Endometrial microvascular endothelial cells (primary cell): ENCODE results near the gene NUBP2. TPM values are rescaled to one million over a fixed set of nuclear protein-coding genes. Genes with fewer than 3 reads are reported as not detected.

Experiments used
- total RNA-seq: library from RNA; depleted of rRNA; stranded (reverse); fragments of >200 nt; gene quantifications from one replicate; pipeline ENCODE4 v1.2.3, GENCODE V29; 2015; ENCODE audit errors: inconsistent ontology term

The NUBP2 gene
- total RNA-seq, 1 donor from 2014 or later, result 96.6 TPM

Other genes starting within 250 kb of the NUBP2 start
- 17.6 TPM for gene TMEM204, start 249.3 kb upstream of the NUBP2 start, total RNA-seq
- 9.6 TPM for gene IFT140, start 170.9 kb upstream of the NUBP2 start, total RNA-seq
- 6.1 TPM for gene CRAMP1, start 170.6 kb upstream of the NUBP2 start, total RNA-seq
- 85.9 TPM for gene JPT2, start 104.7 kb upstream of the NUBP2 start, total RNA-seq
- gene MAPK8IP3, start 76.8 kb upstream of the NUBP2 start, total RNA-seq, result 35.8 TPM
- gene NME3, start 11.4 kb upstream of the NUBP2 start, total RNA-seq, result 65.6 TPM
- gene EME2, start 10.2 kb upstream of the NUBP2 start, total RNA-seq, result 3.5 TPM
- gene MRPS34, start 9.8 kb upstream of the NUBP2 start, total RNA-seq, result 148 TPM
- 35.5 TPM for gene SPSB3, start 389 bp upstream of the NUBP2 start, total RNA-seq
- not detected for gene IGFALS, start 10.7 kb downstream of the NUBP2 start, total RNA-seq
- 73.6 TPM for gene HAGH, start 43.9 kb downstream of the NUBP2 start, total RNA-seq
- 71.5 TPM for gene FAHD1, start 44.2 kb downstream of the NUBP2 start, total RNA-seq
- gene MEIOB, start 89.2 kb downstream of the NUBP2 start, total RNA-seq, result not detected
- not detected for gene HS3ST6, start 135.5 kb downstream of the NUBP2 start, total RNA-seq
- gene MSRB1, start 160.2 kb downstream of the NUBP2 start, total RNA-seq, result 11.2 TPM
- not detected for gene RPL3L, start 171.7 kb downstream of the NUBP2 start, total RNA-seq
- 270 TPM for gene NDUFB10, start 176.6 kb downstream of the NUBP2 start, total RNA-seq
- gene RPS2, start 181.9 kb downstream of the NUBP2 start, total RNA-seq, result 2,988 TPM
- gene RNF151, start 183.9 kb downstream of the NUBP2 start, total RNA-seq, result not detected
- 79.9 TPM for gene TBL3, start 189.1 kb downstream of the NUBP2 start, total RNA-seq
- gene NOXO1, start 198.5 kb downstream of the NUBP2 start, total RNA-seq, result 0.09 TPM
- gene GFER, start 201.2 kb downstream of the NUBP2 start, total RNA-seq, result 17.2 TPM
- not detected for gene SYNGR3, start 207.0 kb downstream of the NUBP2 start, total RNA-seq
- 50.6 TPM for gene ZNF598, start 226.9 kb downstream of the NUBP2 start, total RNA-seq
- not detected for gene NPW, start 236.8 kb downstream of the NUBP2 start, total RNA-seq
- 194 TPM for gene NHERF2, start 243.9 kb downstream of the NUBP2 start, total RNA-seq